ENCODE data around the gene RXRA.

RXRA gene

DNA sequence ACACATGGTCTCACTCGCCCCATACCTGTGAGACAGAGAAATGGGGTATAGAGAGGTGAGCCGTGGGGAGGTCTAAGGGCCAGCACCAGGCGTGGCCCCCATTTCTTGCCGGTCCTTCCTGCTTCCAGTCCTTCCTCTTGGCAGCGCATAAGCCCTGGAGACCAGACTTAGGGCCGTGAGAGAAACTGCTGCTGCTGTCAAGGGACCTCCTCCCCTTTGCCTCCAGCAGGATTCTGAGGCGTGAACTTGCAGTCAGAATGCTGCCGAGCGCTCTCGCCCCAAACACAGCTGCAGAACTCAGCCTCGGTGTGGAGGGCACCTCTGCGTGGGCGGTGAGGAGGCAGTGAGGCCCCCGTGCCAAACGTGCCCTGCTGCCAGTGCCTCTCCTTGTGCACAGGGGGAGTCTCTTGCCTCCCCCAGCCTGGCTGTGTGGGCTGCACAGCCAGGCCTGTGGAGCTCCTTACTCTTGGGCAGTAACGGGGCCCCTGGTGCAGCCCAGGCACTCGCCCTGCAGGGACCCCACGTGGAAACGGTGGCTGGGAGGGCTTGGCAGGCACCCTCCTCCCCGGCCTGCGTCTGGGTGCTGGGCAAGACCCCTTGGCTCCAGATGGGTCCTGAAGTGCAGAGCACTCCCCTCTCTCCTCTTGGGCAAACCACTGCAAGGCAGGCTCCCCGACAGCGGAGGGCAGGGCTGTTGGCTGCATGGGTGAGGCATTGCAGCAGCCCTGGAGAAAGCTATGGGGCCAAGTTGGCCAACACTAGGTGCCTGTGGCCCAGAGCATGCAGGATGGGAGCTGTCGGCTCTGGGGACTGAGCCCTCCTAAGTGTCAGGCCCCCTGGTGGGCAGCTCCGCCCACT, 85.4 kb downstream of the RXRA start:
- no peak for FAIRE-seq
- DNase-seq (ENCODE audit: low spot score) = no peak

DNA sequence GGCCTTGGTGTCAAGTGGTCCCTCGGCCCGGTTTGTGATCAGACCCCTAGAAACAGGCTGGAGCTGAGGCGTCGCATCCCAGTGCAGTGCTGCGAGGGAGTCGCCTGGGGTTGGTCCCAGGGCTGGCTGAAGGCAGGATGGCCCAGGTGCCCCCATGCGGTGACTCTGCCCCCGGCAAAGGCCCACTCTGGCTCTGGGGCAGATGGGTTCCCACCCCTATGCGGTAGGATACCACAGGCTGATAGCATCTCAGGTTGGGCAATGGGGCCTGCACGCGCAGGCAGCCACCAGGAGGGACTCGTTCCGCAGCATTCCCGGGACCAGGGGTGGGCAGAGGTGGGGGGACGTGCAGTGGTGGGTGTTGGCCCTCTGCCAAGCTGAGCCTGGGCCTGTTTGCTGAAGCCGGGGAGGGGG, 86.0 kb downstream of the RXRA start:
- DNase-seq (ENCODE audit: low spot score) (no peak), FAIRE-seq (no peak)

GRCh38 chr9:134413112-134413715, 87.0 kb downstream of the RXRA start:
- DNase-seq (ENCODE audit: low spot score) (no peak), FAIRE-seq (no peak)

DNA sequence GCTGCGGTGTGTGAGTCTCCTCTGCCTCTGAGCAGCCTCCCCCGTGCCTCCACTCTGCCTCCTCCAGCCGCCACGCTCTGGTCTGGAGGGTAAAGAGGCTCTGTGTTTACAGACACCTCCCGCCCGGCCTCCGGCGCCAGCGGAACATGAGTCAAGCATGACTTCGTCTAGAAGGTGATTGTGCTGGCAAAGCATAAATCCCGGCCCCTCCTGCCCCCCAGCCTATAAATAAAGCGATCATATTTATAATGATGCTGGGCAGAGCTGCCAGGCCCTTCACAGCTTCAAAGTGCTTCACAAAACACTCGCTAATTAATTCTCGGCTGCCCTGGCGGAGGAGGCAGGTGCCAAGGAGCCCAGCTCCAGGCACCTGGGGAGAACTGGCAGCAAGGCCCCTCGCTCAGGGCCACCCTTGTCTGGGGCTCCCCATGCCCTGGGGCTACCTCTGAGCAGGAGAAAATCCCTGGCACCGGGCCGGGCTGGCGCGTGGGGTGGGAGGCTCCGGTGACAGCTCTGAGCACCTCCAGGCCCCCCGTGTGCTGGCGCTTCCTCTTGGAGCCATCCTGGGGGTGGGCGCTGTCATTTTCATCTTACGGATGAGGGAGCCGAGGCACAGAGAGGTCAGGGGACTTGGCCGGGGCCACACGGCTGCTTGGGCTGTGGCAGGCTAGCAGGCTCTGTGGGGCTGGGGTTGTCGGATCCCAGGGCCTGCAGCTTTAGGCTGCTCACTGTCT, 87.8 kb downstream of the RXRA start:
- peak; percentile 88 for DNase-seq (ENCODE audit: low spot score)
- peak; percentile 92 for FAIRE-seq

DNA sequence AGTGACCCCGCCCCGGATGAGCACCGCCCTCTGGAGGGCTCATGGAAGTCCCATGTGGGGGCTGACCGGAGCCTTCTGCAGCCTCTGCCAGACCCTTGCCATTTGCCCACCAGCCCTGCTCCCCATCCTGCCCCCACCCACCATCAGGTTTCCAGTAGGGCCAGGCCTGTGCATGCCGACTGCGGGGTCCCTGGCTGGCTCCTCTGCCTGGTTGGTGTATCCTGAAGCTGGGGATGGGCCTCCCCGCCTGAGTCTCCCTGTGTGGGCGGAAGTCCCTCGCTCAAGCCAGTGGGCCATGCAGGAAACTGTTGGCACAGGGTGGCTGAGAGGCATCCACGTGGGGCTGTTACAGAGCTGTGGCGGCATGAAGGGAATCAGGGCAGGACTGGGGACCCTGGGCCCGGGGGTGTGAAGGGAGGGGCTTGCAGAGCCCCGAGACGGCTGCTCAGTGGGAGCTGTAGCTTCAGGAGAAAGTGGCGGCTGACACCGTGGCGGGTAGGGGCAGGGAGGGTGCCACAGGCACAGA, 88.7 kb downstream of the RXRA start:
- no peak for FAIRE-seq
- DNase-seq (ENCODE audit: low spot score) = no peak

- FAIRE-seq (no peak), DNase-seq (ENCODE audit: low spot score) (no peak)
These were observed 90.2 kb downstream of the RXRA start for GRCh38 chr9:134416385-134417015.

GRCh38 chr9:134418354-134418753, 92.1 kb downstream of the RXRA start:
- FAIRE-seq = no peak
- no peak for DNase-seq (ENCODE audit: low spot score)

GRCh38 chr9:134419000-134419683, 92.9 kb downstream of the RXRA start:
- DNase-seq (ENCODE audit: low spot score) (no peak), FAIRE-seq (no peak)

GRCh38 chr9:134419684-134420076, 93.4 kb downstream of the RXRA start:
- DNase-seq (ENCODE audit: low spot score) (no peak), FAIRE-seq (no peak)

DNA sequence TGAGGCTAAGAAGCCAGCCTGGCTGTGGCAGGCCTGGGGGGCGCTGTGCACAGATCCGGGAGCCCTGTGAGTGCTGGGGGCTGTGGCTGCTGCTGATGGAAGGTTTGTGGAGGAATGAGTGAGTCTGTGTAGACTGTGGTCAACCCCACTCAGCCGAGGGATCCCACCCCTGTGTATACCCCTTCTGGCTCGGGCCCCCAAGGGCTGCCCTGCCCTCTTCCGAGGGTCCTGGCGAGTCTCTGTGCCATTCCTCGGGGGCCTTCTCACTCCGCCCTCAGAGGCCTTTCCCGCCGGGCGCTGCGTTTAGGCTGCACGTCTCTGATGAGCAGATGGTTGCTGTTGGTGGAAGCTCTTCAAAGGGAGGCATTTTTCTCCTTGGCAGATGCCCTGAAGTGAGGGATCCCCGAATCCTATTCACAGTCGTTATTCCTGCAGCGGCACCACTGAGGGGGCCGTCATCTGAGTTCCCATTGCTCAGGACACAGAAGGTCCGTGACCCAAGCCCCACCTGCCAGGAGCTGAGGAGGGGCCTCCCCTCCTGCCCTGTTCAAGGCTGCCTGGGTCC, 94.1 kb downstream of the RXRA start:
- no peak for FAIRE-seq
- DNase-seq (ENCODE audit: low spot score) = no peak

- DNase-seq (ENCODE audit: low spot score) (no peak), FAIRE-seq (no peak)
These were observed 94.7 kb downstream of the RXRA start for GRCh38 chr9:134420974-134421432.

DNA sequence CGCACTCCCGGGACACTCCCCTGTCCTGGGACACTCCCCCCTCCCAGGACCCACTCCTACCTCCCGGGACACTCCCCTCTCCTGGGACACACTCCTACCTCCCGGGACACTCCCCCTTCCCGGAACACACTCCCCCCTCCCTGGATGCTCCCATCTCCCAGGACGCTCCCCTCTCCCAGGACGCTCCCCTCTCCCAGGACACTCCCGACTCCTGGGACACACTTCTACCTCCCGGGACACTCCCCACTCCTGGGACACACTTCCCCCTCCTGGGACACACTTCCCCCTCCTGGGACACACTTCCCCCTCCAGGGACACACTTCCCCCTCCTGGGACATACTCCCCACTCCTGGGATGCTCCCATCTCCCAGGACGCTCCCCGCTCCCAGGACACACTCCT, 95.6 kb downstream of the RXRA start:
- DNase-seq (ENCODE audit: low spot score) (no peak), FAIRE-seq (no peak)

DNA sequence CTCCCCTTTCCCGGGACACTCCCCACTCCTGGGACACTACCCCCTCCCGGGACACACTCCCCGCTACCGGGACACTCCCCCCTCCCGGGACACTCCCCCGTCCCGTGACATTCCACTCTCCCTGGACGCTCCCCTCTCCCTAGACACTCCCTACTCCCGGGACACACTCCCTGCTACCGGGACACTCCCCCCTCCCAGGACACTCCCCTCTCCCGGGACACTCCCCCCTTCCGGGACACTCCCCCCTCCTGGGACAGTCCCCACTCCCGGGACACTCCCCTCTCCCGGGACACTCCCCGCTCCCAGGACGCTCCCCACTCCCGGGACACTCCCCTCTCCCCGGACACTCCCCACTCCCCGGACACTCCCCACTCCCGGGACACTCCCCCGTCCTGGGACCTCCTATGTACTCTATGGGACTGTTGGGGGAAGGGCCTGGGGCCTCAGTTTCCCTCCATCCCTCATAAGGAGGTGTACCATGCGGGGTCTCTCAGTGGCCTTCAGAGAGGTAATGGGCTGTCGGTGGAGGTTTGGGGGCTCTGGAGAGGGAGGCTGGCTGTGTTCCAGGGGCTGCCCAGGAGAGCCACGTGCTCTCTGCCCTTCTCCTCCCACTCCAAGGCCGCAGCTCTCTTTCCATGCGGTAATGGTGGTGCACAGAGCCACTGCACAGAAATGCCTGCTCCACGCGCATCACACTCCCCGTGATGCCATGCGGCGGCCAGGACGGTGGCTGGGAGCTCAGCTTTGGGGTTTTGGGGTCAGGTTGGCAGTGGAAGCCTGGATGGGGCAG, 96.2 kb downstream of the RXRA start:
- FAIRE-seq = no peak
- DNase-seq (ENCODE audit: low spot score) = no peak

GRCh38 chr9:134423166-134423565, 96.9 kb downstream of the RXRA start:
- FAIRE-seq (no peak), DNase-seq (ENCODE audit: low spot score) (no peak)

GRCh38 chr9:134423749-134424148, 97.5 kb downstream of the RXRA start:
- DNase-seq (ENCODE audit: low spot score) (no peak), FAIRE-seq (no peak)

DNA sequence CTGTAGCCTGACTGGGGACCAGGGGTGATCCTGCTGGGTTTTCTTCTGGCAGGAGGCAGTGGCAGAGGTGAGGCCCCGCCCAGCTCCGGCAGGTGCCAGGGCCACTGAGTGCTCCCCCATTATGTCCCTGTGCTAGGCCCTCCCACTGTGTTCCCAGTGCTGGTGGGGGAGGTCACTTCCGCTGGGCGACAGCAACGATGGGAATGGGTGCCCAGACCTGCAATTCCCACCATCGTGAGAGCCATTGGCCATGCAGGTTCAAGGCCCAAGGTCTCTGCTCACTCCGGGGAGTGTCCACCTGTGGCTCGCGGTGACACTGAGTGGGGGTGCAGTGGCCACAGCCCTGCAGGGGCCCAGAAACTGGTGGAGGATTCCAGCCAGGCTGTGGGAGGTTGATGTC, 98.6 kb downstream of the RXRA start:
- FAIRE-seq (no peak), DNase-seq (ENCODE audit: low spot score) (no peak)

DNA sequence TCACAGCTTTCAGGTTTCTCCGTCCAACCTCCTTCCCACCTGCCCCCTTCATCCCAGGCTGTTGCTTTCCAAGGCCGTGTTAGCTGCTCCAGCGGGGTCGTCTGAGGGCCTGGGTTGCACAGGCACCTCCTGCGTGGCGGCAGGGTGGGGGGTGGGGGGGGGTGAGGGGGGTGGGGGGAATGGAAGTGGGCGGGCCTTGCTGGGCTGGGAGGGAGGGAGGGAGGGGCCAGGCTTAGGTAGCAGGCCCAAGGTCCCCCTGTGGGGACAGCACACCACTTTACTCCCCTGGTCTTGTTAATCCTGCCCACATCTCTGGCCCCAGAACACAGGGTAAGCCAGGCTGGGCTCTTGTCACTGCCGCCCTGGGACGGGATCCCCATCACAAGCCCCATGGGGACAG, 99.1 kb downstream of the RXRA start:
- DNase-seq (ENCODE audit: low spot score) = no peak
- FAIRE-seq = no peak

DNA sequence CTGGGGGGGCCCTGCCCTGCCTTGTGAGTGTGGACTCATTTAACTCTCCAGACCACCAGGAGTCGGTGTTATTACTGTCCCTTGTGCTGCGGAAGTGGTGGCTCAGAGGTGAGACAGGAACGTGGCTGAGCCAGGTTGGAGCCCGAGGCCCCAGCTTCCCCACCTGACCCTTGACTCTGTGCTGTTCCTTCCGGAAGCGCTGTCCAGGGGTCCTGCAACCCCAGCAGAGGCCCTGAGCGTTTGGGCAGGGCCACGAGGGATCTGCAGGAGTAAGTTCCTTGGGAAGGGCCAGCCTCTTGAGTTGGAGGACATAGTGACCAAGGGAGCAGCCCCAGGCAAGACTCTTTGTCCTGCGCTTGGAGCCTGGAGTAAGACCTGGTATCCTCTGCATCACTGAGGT, 99.6 kb downstream of the RXRA start:
- no peak for FAIRE-seq
- DNase-seq (ENCODE audit: low spot score) = no peak

DNA sequence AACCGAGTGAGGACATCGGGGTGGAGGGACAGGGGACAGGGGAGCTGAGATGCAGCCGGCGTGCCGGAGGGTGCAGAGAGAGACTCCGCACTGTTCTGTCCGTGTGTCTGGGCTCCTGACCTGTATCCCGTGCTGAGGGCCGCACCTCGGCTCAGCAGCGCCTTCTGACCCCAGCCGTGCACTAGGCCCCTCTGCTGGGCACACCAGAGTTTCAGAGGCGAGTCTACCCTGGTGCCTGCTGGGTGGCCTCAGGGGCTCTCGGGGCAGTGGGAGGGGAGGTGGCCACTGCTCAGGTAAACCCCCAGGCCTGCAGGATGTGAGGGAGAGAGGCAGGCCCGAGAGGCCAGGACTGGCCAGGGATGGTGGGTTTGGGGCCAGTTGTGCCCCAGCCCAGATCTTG, 100.2 kb downstream of the RXRA start:
- no peak for FAIRE-seq
- no peak for DNase-seq (ENCODE audit: low spot score)
